UCSD-AML1 (cell line): Measurements from ENCODE around the gene PROX1.

Experiments used
- DNase-seq: peaks from one replicate; lab custom pipeline; 2025; ENCODE audit not compliant: unreplicated experiment; lab: John Stamatoyannopoulos, UW

Gene PROX1

GRCh38 chr1:213979751-213980586 is 7.8 kb upstream of the PROX1 start:
- no peak for DNase-seq

GRCh38 chr1:213980906-213981305 is 6.9 kb upstream of the PROX1 start:
- no peak for DNase-seq

DNA sequence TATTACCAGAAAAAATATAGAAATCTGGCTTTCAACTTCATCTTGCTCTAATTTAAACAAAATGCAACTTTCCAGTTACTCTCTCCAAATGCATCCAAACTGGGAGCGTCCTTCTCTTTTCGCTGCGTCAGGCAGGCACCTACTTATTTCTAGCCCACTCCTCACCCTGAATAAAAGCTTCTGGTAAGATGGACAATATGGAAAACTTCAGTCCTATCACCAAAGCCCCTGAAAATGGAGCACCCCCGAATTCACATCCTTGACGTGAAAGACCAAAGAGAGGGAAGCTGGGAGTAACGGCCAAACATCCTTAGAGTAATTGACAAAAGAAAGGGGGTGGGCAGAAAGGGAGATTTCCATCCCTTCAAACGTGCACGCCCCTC is 5.5 kb upstream of the PROX1 start:
- no peak for DNase-seq

DNA sequence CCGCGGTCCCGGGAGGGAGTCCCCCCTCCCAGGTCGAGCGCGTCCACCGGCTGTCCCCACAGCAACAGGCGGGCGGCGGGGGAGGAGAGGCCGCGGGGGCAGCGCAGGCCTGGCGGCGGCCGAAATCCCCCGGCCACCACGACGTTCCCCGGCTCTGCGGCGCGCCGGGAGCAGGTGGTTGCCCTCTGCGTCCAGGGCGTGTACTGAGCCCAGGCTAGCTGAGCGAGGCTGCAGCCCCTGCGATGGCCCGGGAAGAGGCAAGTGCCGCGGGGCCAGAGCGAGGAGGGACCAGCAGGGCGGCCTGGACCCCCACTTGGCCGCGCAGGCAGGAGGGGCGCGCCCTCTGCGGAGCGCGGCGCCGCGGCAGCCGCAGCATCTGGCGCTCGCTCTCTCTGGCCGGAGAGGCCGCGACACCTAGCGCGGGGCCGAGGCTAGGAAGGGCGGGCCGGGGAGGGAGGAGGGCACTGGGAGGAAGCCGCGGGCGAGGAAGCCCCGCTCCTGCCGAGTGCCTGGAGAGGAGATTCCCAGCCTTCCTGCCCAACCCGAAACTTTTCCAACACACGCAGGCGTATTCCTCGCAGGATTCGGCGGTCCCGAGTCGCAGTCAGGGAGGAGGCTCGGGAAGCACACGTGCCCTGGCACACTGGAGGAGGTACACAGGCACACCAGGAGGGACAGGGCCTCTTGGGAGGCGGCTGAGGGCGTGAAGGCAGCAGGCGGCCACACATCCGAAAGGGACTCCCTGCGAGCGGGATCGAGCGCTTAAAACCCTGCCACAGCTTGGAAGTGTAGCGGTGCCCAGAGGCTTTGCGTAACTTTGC is 4.9 kb upstream of the PROX1 start:
- DNase-seq = no peak

GRCh38 chr1:213983493-213984386 is 4.0 kb upstream of the PROX1 start:
- no peak for DNase-seq

DNA sequence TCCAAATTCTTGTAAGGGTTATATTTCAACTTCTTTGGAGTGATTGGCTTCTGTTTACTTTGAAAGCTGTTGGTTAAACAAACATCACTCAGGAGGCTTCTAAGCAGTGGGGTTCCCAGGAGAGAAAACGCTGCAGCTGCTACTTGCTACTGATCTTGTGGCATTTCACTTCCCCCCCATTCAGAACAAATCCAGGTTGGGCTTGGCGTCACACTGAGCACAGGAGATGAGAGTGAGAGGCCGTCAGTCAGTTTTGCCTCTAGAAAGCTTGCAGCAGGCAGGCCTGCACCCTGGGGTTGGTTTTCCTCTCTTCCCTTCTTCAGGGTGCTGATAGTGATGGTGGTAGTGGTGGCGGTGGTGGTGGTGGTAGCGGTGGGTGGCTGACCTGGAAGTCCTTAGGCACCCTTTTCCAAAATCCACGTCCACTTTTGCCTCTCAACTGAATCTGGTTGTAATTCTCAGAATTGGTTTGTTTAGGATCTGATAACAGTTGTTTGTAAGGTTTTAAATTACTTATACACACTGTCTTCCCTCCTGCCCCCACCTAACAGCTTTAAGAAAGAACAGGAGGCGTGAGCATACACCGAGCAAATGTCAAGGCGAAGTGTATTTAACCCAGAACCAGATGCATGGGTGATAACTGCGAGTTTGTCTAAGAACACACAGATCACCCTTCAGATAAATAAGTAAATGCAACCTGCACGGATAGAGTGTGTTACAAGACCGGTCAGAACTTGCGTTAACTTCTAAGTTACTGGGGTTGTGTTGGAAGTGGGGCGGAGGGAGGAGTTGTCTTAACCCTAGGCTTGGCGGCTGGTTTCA is 3.2 kb upstream of the PROX1 start:
- DNase-seq = no peak

GRCh38 chr1:213985209-213986019 is 2.4 kb upstream of the PROX1 start:
- no peak for DNase-seq

DNA sequence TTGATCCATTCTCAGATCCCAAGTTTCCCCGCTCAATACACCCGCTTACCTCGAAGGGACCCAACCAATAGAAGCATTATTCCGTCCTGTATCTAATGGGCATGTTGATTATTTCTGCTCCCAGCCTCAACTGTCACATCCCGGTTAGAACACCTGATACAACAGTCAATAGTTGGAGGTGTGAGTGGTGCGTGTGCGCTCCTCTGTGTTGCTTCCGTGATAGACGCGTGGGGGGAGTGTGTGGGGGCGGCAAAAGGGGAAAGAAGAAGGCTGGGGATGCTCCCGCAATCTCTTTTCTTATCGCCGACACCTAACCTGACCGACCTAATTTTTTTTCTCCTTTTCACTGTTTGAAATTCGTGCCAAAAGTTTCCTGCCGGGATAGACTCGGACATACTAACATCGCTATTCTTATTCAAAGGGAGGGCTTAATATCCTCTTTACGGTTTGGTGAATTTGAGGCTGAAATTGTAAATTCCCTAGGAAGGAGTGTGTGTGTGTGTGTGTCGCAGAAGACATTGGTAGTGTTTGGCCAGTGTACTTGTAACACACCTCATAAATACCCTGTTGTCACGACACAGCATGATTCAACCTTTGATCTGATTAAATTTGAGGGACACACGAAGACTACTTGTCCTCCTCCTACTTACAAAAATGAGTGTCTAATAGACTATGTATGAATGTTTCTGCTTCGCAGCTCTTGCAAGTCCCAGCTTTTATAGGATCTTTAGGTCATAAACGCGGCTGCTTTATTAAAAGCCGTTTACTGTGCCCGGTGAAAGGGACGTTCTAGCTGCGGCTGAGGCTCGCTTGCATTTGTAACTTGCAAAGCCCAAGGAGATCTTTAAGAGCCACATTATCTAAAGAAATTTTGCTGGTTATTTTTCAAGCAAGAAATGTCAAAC is 1.5 kb upstream of the PROX1 start:
- no peak for DNase-seq

DNA sequence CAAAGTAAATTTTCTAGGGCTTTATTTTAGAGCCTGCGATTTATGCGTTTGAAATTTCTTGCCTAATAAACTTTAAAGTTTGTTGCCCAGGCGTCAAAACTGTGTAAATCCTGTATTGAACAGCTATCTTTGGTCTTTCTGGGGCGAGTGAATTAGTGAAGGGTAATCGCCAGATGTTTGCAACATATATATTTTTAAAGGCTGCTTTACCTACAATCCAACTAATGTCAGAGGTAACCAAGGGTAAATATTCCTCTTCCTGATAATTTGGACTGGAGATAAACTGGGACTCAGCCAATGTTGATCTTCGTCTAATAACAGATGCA is 885 bp upstream of the PROX1 start:
- DNase-seq = no peak

- DNase-seq = no peak
These were observed 299 bp upstream of the PROX1 start for GRCh38 chr1:213987422-213987926.

DNA sequence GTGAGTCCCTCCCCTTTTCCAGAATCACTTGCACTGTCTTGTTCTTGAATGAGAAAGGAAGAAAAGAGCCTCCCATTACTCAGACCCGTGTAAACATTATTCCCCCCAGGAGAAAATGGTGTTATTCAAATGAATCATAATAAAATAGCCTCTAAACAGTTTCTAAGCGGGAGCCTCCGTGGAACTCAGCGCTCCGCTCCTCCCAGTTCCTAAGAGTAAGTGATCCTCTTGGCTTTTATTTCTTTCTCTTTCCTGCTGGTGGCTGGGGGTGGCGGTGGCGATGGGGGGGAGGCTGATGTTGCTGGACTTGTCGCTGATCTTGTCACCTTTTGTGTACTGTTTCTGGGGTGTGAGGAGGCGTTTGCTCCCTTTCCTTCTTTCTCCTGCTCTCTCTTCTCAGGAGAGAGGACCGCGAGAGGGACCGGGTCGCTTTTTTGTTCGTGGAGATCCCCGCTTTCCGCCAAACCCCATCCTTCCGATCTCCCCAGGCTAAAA is 781 bp downstream of the PROX1 start:
- no peak for DNase-seq

DNA sequence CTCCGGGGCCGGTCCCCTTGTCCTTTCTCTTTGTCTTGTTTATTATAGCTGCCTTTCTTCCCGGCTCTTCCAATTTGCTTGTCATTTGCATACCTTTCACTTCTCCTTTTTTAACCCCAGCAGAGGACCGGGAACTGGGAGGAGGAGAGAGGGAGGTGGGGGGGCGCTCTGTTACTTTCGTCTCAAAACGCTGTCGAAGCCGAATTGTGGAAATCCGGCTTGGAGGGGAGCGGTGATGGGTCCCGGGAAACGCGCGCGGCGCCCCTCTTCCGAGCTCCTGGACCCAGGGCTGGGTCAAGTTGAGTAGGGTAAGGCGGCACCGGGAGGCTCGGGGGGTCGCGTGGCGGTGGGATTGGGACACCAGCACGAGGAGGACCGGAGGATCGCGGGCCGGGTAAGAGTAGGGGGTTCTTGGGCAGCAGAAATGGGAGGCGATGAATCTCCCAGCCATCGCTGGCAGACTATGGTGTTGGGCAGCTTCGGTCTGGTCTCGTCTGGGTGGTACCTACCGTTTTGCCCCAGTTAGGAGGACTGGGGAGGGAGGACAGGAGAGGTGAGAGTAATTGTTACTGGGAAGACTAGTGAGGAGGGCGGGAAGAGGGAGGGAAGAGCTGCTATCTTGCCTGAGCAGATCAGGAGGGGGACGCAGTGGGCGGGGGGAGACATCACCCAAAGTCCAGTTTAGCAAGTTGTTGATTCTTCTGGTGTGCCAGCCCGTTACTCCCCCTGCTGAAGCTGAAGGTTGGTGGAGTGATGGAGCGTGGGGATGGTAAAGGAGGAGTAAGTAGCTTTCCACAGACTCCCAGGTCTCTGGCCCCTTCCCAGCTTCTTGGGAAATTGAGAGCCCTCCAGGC is 1.5 kb downstream of the PROX1 start:
- DNase-seq = no peak

GRCh38 chr1:213993929-213994328 is 6.2 kb downstream of the PROX1 start:
- no peak for DNase-seq

- no peak for DNase-seq
These were observed 7.1 kb downstream of the PROX1 start for GRCh38 chr1:213994888-213995287.

- no peak for DNase-seq
These were observed 7.8 kb downstream of the PROX1 start for GRCh38 chr1:213995603-213996002.

DNA sequence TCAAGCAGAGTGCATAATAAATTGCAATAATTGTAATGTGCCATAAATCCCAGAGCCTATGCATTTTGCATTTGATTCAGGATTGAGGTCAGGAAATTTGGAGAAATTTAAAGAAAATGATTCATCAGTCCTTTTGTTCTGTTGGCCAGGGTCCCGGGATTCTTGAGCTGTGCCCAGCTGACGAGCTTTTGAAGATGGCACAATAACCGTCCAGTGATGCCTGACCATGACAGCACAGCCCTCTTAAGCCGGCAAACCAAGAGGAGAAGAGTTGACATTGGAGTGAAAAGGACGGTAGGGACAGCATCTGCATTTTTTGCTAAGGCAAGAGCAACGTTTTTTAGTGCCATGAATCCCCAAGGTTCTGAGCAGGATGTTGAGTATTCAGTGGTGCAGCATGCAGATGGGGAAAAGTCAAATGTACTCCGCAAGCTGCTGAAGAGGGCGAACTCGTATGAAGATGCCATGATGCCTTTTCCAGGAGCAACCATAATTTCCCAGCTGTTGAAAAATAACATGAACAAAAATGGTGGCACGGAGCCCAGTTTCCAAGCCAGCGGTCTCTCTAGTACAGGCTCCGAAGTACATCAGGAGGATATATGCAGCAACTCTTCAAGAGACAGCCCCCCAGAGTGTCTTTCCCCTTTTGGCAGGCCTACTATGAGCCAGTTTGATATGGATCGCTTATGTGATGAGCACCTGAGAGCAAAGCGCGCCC is 8.7 kb downstream of the PROX1 start:
- DNase-seq = no peak
